ENCODE measurements around the gene CAMTA1. TPM values are rescaled to one million over a fixed set of nuclear protein-coding genes. Genes with fewer than 3 reads are reported as not detected.

The CAMTA1 gene
- total RNA-seq, 1 donor from 2014 or later, result 77.6 TPM

- no peaks in the 10 kb centered on the region for H3K9me3 ChIP-seq (ENCODE audit: insufficient read depth, low read depth, low read length)
- no peak for FAIRE-seq
- TF ChIP-seq EZH2 (IDR thresholded peaks at IDR 0.05; ENCODE audit: insufficient read depth, low read length), result no peak
- TF ChIP-seq, protein P1, sequence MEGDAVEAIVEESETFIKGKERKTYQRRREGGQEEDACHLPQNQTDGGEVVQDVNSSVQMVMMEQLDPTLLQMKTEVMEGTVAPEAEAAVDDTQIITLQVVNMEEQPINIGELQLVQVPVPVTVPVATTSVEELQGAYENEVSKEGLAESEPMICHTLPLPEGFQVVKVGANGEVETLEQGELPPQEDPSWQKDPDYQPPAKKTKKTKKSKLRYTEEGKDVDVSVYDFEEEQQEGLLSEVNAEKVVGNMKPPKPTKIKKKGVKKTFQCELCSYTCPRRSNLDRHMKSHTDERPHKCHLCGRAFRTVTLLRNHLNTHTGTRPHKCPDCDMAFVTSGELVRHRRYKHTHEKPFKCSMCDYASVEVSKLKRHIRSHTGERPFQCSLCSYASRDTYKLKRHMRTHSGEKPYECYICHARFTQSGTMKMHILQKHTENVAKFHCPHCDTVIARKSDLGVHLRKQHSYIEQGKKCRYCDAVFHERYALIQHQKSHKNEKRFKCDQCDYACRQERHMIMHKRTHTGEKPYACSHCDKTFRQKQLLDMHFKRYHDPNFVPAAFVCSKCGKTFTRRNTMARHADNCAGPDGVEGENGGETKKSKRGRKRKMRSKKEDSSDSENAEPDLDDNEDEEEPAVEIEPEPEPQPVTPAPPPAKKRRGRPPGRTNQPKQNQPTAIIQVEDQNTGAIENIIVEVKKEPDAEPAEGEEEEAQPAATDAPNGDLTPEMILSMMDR (IDR thresholded peaks at IDR 0.05; ENCODE audit: insufficient read depth, low read depth, low read length), result no peak
- H4K20me1 ChIP-seq (ENCODE audit: insufficient read depth, low read length), result no peaks in the 10 kb centered on the region
- no peaks in the 10 kb centered on the region for H3K36me3 ChIP-seq (ENCODE audit: insufficient read depth, low read length)
- Mint-ChIP-seq H3K36me3 (ENCODE audit: low read depth, unreplicated experiment) (peaks cover 7% of the 10 kb centered on the region), H3K9me3 (ENCODE audit: unreplicated experiment) (peaks cover 12% of the 10 kb centered on the region), H3K4me1 (ENCODE audit: low read depth, unreplicated experiment) (peaks cover 11% of the 10 kb centered on the region), H3K27ac (ENCODE audit: unreplicated experiment) (no peak overlapping the region), H3K27me3 (ENCODE audit: low read depth, unreplicated experiment) (peaks cover 41% of the 10 kb centered on the region), H3K4me3 (ENCODE audit: unreplicated experiment) (no peak overlapping the region)
- H3K27me3 ChIP-seq (ENCODE audit: insufficient read depth, low read length), result no peaks in the 10 kb centered on the region
- no peaks in the 10 kb centered on the region for H3K79me2 ChIP-seq (ENCODE audit: insufficient read depth, low read length)
- H3K27ac ChIP-seq (ENCODE audit: low read depth, low read length), result no peak overlapping the region
- H3K4me1 ChIP-seq (ENCODE audit: insufficient read depth, low read length), result peaks cover 10% of the 10 kb centered on the region
- H3K4me2 ChIP-seq (ENCODE audit: low read length), result no peak overlapping the region
- H3K9ac ChIP-seq (ENCODE audit: low read length), result no peak overlapping the region
- H3K4me3 ChIP-seq (ENCODE audit: insufficient read depth, low read depth, low read length), result no peak overlapping the region
- no peak for DNase-seq (ENCODE audit: low read depth)
- no peak overlapping the region for H2AFZ ChIP-seq (ENCODE audit: low read depth, low read length)
Measured at GRCh38 chr1:7555391-7556185, 770.3 kb downstream of the CAMTA1 start.

GRCh38 chr1:7557301-7557891 is 772.1 kb downstream of the CAMTA1 start:
- peaks cover 46% of the 10 kb centered on the region for H3K27me3 Mint-ChIP-seq (ENCODE audit: low read depth, unreplicated experiment)
- no peak overlapping the region for H3K4me3 Mint-ChIP-seq (ENCODE audit: unreplicated experiment)
- Histone ChIP-seq H3K9me3 (ENCODE audit: insufficient read depth, low read depth, low read length) (no peaks in the 10 kb centered on the region), H3K4me2 (ENCODE audit: low read length) (no peak overlapping the region), H3K36me3 (ENCODE audit: insufficient read depth, low read length) (no peaks in the 10 kb centered on the region), H3K79me2 (ENCODE audit: insufficient read depth, low read length) (no peaks in the 10 kb centered on the region), H3K4me3 (ENCODE audit: insufficient read depth, low read depth, low read length) (no peak overlapping the region), H4K20me1 (ENCODE audit: insufficient read depth, low read length) (no peaks in the 10 kb centered on the region), H3K27ac (ENCODE audit: low read depth, low read length) (no peak overlapping the region), H3K4me1 (ENCODE audit: insufficient read depth, low read length) (peaks cover 5% of the 10 kb centered on the region), H3K9ac (ENCODE audit: low read length) (no peak overlapping the region), H3K27me3 (ENCODE audit: insufficient read depth, low read length) (no peaks in the 10 kb centered on the region), H2AFZ (ENCODE audit: low read depth, low read length) (no peak overlapping the region)
- H3K4me1 Mint-ChIP-seq (ENCODE audit: low read depth, unreplicated experiment), result peaks cover 9% of the 10 kb centered on the region
- DNase-seq (ENCODE audit: low read depth) (no peak), FAIRE-seq (no peak)
- H3K27ac Mint-ChIP-seq (ENCODE audit: unreplicated experiment), result no peak overlapping the region
- H3K36me3 Mint-ChIP-seq (ENCODE audit: low read depth, unreplicated experiment), result peaks cover 7% of the 10 kb centered on the region
- peaks cover 12% of the 10 kb centered on the region for H3K9me3 Mint-ChIP-seq (ENCODE audit: unreplicated experiment)
- TF ChIP-seq EZH2 (IDR thresholded peaks at IDR 0.05; ENCODE audit: insufficient read depth, low read length), result no peak
- TF ChIP-seq, protein P1 (IDR thresholded peaks at IDR 0.05; ENCODE audit: insufficient read depth, low read depth, low read length), result no peak

- H3K9me3 ChIP-seq (ENCODE audit: insufficient read depth, low read depth, low read length), result no peaks in the 10 kb centered on the region
- Mint-ChIP-seq H3K4me1 (ENCODE audit: low read depth, unreplicated experiment) (peaks cover 9% of the 10 kb centered on the region), H3K4me3 (ENCODE audit: unreplicated experiment) (no peak overlapping the region), H3K27me3 (ENCODE audit: low read depth, unreplicated experiment) (peaks cover 45% of the 10 kb centered on the region), H3K27ac (ENCODE audit: unreplicated experiment) (no peak overlapping the region), H3K36me3 (ENCODE audit: low read depth, unreplicated experiment) (peaks cover 6% of the 10 kb centered on the region), H3K9me3 (ENCODE audit: unreplicated experiment) (peaks cover 9% of the 10 kb centered on the region)
- no peak overlapping the region for H3K27ac ChIP-seq (ENCODE audit: low read depth, low read length)
- H3K4me2 ChIP-seq (ENCODE audit: low read length), result no peak overlapping the region
- H4K20me1 ChIP-seq (ENCODE audit: insufficient read depth, low read length), result no peaks in the 10 kb centered on the region
- no peaks in the 10 kb centered on the region for H3K4me1 ChIP-seq (ENCODE audit: insufficient read depth, low read length)
- no peaks in the 10 kb centered on the region for H3K36me3 ChIP-seq (ENCODE audit: insufficient read depth, low read length)
- H2AFZ ChIP-seq (ENCODE audit: low read depth, low read length), result no peak overlapping the region
- no peak overlapping the region for H3K9ac ChIP-seq (ENCODE audit: low read length)
- no peaks in the 10 kb centered on the region for H3K27me3 ChIP-seq (ENCODE audit: insufficient read depth, low read length)
- no peak for FAIRE-seq
- TF ChIP-seq EZH2 (IDR thresholded peaks at IDR 0.05; ENCODE audit: insufficient read depth, low read length), result no peak
- TF ChIP-seq, protein P1 (IDR thresholded peaks at IDR 0.05; ENCODE audit: insufficient read depth, low read depth, low read length), result no peak
- no peak overlapping the region for H3K4me3 ChIP-seq (ENCODE audit: insufficient read depth, low read depth, low read length)
- DNase-seq (ENCODE audit: low read depth), result no peak
- no peaks in the 10 kb centered on the region for H3K79me2 ChIP-seq (ENCODE audit: insufficient read depth, low read length)
Measured at GRCh38 chr1:7558041-7558461, 772.8 kb downstream of the CAMTA1 start.

Measured in astrocyte (in vitro differentiated cells and primary cell).